ENCODE data around the gene SFXN3.

DNA sequence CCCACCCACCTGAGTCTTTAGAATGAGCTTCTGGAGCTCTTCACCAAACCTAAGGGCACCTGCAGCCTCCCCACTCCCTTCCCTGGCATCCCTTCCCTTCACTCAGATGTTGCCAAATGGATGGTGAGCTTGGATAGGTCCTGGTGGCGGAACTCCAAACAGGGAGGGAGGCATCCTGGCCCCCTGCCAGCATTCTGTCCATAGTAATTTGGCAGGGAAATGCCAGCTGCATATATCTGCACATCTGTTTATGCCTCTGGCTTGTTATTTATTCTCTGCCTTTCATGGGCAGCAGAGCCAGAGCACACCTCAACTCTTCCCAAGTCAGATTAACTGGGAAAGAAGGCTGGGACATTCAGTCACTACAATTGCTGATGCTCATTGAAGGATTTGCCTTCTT, 48.8 kb downstream of the SFXN3 start:
- no peak for TF ChIP-seq E2F4 (CRISPR knock-in tag; IDR thresholded peaks at IDR 0.05; ENCODE audit: borderline replicate concordance, low read depth)
- no peak for TF ChIP-seq HMGXB4 (CRISPR knock-in tag; IDR thresholded peaks at IDR 0.05)
- TF ChIP-seq, protein P1, sequence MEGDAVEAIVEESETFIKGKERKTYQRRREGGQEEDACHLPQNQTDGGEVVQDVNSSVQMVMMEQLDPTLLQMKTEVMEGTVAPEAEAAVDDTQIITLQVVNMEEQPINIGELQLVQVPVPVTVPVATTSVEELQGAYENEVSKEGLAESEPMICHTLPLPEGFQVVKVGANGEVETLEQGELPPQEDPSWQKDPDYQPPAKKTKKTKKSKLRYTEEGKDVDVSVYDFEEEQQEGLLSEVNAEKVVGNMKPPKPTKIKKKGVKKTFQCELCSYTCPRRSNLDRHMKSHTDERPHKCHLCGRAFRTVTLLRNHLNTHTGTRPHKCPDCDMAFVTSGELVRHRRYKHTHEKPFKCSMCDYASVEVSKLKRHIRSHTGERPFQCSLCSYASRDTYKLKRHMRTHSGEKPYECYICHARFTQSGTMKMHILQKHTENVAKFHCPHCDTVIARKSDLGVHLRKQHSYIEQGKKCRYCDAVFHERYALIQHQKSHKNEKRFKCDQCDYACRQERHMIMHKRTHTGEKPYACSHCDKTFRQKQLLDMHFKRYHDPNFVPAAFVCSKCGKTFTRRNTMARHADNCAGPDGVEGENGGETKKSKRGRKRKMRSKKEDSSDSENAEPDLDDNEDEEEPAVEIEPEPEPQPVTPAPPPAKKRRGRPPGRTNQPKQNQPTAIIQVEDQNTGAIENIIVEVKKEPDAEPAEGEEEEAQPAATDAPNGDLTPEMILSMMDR (IDR thresholded peaks at IDR 0.05) = no peak
- TF ChIP-seq SP1 (CRISPR knock-in tag; conservative IDR thresholded peaks at IDR 0.05) = no peak
- TF ChIP-seq NR1H2 (CRISPR knock-in tag; IDR thresholded peaks at IDR 0.05) = no peak

All from WTC11 (cell line).